Cardiac muscle cell (in vitro differentiated cells and primary cell): Measurements from ENCODE around the gene ZDHHC11. TPM values are rescaled to one million over a fixed set of nuclear protein-coding genes. Genes with fewer than 3 reads are reported as not detected.
A peak's percentile ranks its signal among the peaks of the same experiment; 100 is the strongest.
"Not testable (repeated sequence)": the region's sequence is repeated elsewhere in the genome, so short reads cannot be mapped to it uniquely, and the experiment has no call there.

Experiments
- DNase-seq, 2 donors: peaks; one replicate each; pipeline versions ENCODE4 v3.0.0 to v3.0.0-alpha.2; 2010 to 2017; ENCODE audit warnings: low read depth in 1 of 2, low spot score in 1 of 2
- H3K27ac ChIP-seq: fragments of 200-600 bp; sonication (generic); 2 replicates; pipeline ENCODE4 v1.5.1; 2016
- H3K27me3 ChIP-seq: fragments of 200-600 bp; sonication (generic); 2 replicates; pipeline ENCODE4 v1.6.0; 2016; ENCODE audit warnings: control low read depth
- H3K36me3 ChIP-seq: fragments of 200-600 bp; sonication (generic); 2 replicates; pipeline ENCODE4 v1.5.1; 2016; ENCODE audit warnings: control low read depth
- H3K4me1 ChIP-seq: fragments of 200-600 bp; sonication (generic); 2 replicates; pipeline ENCODE4 v1.8.1; 2017; ENCODE audit warnings: low read depth, mild to moderate bottlenecking, mixed run types
- H3K4me3 ChIP-seq: fragments of 200-600 bp; sonication (generic); 2 replicates; pipeline ENCODE4 v1.5.1; 2016; ENCODE audit warnings: mild to moderate bottlenecking
- H3K9me3 ChIP-seq: fragments of 200-600 bp; sonication (generic); 2 replicates; pipeline ENCODE4 v1.5.1; 2017; ENCODE audit warnings: low read depth, mild to moderate bottlenecking, control low read depth
- polyA plus RNA-seq: library from polyadenylated mRNA; unstranded; fragments of >200 nt; fragmentation: Nextera tagmentation; extraction: Ambion mirVana; gene quantifications from 2 replicates; pipeline ENCODE4 v1.2.1, GENCODE V29; 2016
- total RNA-seq: library from RNA; depleted of rRNA; stranded (reverse); fragments of >200 nt; gene quantifications from 2 replicates; pipeline ENCODE4 v1.2.3, GENCODE V29; 2016
- TF ChIP-seq, protein P1 (sequence below): IDR thresholded peaks from 2 replicates; pipeline ENCODE4 v1.5.1; 2012; ENCODE audit warnings: low read depth, mild to moderate bottlenecking, low read length

ZDHHC11 gene
- total and polyA plus RNA-seq, 2 experiments from 2014 or later: 12.4 TPM

GRCh38 chr5:852018-852417 lies 1.2 kb upstream of the ZDHHC11 start:
- no peak for DNase-seq
- Histone ChIP-seq H3K27me3 (no peaks in the 10 kb centered on the region), H3K27ac (no peak overlapping the region), H3K36me3 (no peaks in the 10 kb centered on the region), H3K4me3 (no peak overlapping the region), H3K4me1 (peaks cover 8% of the 10 kb centered on the region), H3K9me3 (no peaks in the 10 kb centered on the region)
- TF ChIP-seq, protein P1, sequence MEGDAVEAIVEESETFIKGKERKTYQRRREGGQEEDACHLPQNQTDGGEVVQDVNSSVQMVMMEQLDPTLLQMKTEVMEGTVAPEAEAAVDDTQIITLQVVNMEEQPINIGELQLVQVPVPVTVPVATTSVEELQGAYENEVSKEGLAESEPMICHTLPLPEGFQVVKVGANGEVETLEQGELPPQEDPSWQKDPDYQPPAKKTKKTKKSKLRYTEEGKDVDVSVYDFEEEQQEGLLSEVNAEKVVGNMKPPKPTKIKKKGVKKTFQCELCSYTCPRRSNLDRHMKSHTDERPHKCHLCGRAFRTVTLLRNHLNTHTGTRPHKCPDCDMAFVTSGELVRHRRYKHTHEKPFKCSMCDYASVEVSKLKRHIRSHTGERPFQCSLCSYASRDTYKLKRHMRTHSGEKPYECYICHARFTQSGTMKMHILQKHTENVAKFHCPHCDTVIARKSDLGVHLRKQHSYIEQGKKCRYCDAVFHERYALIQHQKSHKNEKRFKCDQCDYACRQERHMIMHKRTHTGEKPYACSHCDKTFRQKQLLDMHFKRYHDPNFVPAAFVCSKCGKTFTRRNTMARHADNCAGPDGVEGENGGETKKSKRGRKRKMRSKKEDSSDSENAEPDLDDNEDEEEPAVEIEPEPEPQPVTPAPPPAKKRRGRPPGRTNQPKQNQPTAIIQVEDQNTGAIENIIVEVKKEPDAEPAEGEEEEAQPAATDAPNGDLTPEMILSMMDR: no peak

GRCh38 chr5:851553-851952 lies 767 bp upstream of the ZDHHC11 start:
- DNase-seq: no peak
- Histone ChIP-seq H3K27me3 (no peaks in the 10 kb centered on the region), H3K4me3 (no peak overlapping the region), H3K36me3 (no peaks in the 10 kb centered on the region), H3K4me1 (peaks cover 8% of the 10 kb centered on the region), H3K9me3 (no peaks in the 10 kb centered on the region), H3K27ac (no peak overlapping the region)
- TF ChIP-seq, protein P1: no peak

DNA sequence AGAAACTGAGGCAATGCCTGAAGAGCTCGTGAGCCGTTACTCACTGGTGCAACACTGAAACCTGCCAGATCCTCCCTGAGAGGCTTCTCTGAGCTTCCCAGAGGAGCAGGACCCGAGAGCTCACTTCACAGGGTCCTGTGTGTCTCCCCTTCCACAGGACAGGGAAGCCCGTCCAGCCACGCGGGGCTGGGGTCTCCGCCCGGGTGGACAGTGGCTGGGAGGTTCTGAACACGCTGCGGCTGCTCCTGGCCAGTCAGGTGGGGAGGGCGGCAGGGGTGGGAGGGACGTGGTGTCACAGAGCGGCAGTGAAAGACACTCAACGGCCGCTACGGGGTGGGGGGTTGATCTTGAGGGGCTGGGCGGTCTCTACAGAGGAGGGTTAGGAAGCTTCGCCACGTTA lies 290 bp upstream of the ZDHHC11 start:
- H3K36me3 ChIP-seq: no peaks in the 10 kb centered on the region
- no peaks in the 10 kb centered on the region for H3K9me3 ChIP-seq
- no peak for DNase-seq
- no peak overlapping the region for H3K4me3 ChIP-seq
- TF ChIP-seq, protein P1: no peak
- no peaks in the 10 kb centered on the region for H3K27me3 ChIP-seq
- peaks cover 8% of the 10 kb centered on the region for H3K4me1 ChIP-seq
- H3K27ac ChIP-seq: no peak overlapping the region

DNA sequence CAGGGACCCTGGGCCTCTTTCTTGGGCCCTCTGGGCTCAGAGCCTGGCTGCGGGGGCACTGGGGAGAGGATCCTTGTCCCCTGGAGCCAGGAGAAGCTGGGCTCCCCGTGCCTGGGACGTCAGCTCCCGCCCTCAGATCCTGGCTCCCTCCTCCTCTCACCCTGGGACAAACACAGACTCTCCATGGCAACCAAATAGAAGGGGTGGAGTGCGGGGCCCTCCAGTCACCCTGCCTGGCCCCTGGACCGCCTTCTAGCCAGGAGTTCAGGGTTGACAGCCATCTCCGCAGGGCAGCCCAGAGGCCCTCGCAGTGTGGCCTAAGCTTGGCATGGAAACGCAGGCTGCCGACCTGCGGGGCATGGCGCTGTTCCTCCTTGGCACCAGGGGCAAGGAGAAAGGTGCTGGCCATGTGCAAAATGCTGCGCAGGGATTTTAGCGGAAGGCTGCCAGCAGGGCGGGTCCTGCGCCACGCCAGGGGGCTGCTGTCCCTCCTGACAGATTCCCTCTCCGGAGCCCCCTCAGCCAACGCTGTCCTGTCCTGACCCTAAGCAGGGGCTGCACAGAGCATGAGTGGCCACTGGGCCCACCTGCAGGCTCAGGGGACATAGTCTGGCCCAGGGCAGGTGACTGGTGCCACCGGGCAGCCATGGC lies 1.0 kb downstream of the ZDHHC11 start:
- TF ChIP-seq, protein P1: no peak
- peaks cover 8% of the 10 kb centered on the region for H3K4me1 ChIP-seq
- H3K36me3 ChIP-seq: no peaks in the 10 kb centered on the region
- H3K27me3 ChIP-seq: no peaks in the 10 kb centered on the region
- no peaks in the 10 kb centered on the region for H3K9me3 ChIP-seq
- H3K4me3 ChIP-seq: no peak overlapping the region
- H3K27ac ChIP-seq: no peak overlapping the region
- DNase-seq: peak; percentile 18 to 23

- no peaks in the 10 kb centered on the region for H3K36me3 ChIP-seq
- DNase-seq: no peak
- H3K27me3 ChIP-seq: no peaks in the 10 kb centered on the region
- H3K4me3 ChIP-seq: no peak overlapping the region
- H3K9me3 ChIP-seq: no peaks in the 10 kb centered on the region
- H3K4me1 ChIP-seq: peaks cover 8% of the 10 kb centered on the region
- TF ChIP-seq, protein P1: no peak
- no peak overlapping the region for H3K27ac ChIP-seq
Measured at GRCh38 chr5:848671-849111, 2.1 kb downstream of the ZDHHC11 start.

- H3K27me3 ChIP-seq, H3K4me3 ChIP-seq, H3K4me1 ChIP-seq, H3K36me3 ChIP-seq, H3K27ac ChIP-seq, DNase-seq, H3K9me3 ChIP-seq: not testable (repeated sequence)
Measured at GRCh38 chr5:847736-848135, 3.0 kb downstream of the ZDHHC11 start.

GRCh38 chr5:847212-847611 lies 3.6 kb downstream of the ZDHHC11 start:
- not testable (repeated sequence) for H3K4me3 ChIP-seq, H3K4me1 ChIP-seq, H3K9me3 ChIP-seq, H3K36me3 ChIP-seq, H3K27me3 ChIP-seq, DNase-seq, H3K27ac ChIP-seq

DNA sequence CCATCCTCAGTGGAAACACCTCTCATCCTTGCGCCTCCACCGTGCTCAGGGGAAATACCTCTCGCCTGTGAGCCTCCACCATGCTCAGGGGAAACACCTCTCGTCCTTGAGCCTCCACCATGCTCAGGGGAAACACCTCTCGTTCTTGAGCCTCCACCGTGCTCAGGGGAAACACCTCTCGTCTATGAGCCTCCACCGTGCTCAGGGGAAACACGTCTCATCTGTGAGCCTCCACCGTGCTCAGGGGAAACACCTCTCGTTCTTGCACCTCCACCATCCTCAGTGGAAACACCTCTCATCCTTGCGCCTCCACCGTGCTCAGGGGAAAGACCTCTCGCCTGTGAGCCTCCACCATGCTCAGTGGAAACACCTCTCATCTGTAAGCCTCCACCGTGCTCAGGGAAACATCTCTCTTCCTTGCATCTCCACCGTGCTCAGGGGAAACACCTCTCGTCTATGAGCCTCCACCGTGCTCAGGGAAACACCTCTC lies 4.1 kb downstream of the ZDHHC11 start:
- not testable (repeated sequence) for H3K27me3 ChIP-seq, H3K4me3 ChIP-seq, H3K9me3 ChIP-seq, H3K36me3 ChIP-seq, H3K27ac ChIP-seq, H3K4me1 ChIP-seq, DNase-seq
